IMR-90 (cell line): Measurements from ENCODE around the gene BCL2L15. TPM values are rescaled to one million over a fixed set of nuclear protein-coding genes. Genes with fewer than 3 reads are reported as not detected.

Experiments used
- ATAC-seq: fragments of 200-7000 bp; cut with Tn5 transposase; 2 replicates; pipeline ENCODE4 v1.9.1; 2020; ENCODE audit warnings: low read depth, mild to moderate bottlenecking, moderate library complexity
- BruUV-seq: library from RNA; stranded (reverse); fragments of 400-500 nt; replicated peaks from 2 replicates; lab custom pipeline; 2021; lab: Mats Ljungman, UMichigan
- CTCF ChIA-PET: fragments of 300-600 bp; formaldehyde crosslinking; extraction: SDS; loops from one replicate; lab custom pipeline; 2021; ENCODE audit warnings: antibody characterized with exemption; lab: Yijun Ruan, JAX
- POLR2A ChIA-PET: fragments of 300-600 bp; sonication (Branson Sonifier 250); formaldehyde crosslinking; loops from one replicate; lab custom pipeline; 2022; ENCODE audit warnings: antibody characterized with exemption; ENCODE audit not compliant: unreplicated experiment; lab: Charles Lee
- DNase-seq: peaks from one replicate; pipeline ENCODE4 v3.0.0; 2013
- H2AFZ ChIP-seq: replicated peaks from 2 replicates; pipeline ENCODE3; 2013; ENCODE audit warnings: low read length, mild to moderate bottlenecking; ENCODE audit not compliant: poor library complexity
- H2AK5ac ChIP-seq: 2 replicates; pipeline ENCODE4 v1.6.1; 2013; ENCODE audit warnings: low read depth, low read length, inconsistent platforms
- H2AK9ac ChIP-seq: replicated peaks from 2 replicates; pipeline ENCODE3; 2013; ENCODE audit warnings: mild to moderate bottlenecking, low read depth, low read length, moderate library complexity; ENCODE audit not compliant: poor library complexity
- H2BK120ac ChIP-seq: 2 replicates; pipeline ENCODE4 v1.6.1; 2013; ENCODE audit warnings: low read depth, low read length, inconsistent platforms
- H2BK15ac ChIP-seq: 3 replicates; pipeline ENCODE4 v1.6.1; 2013; ENCODE audit warnings: low read depth, low read length, inconsistent platforms
- H2BK20ac ChIP-seq: 2 replicates; pipeline ENCODE4 v1.6.1; 2013; ENCODE audit warnings: low read depth, mild to moderate bottlenecking, inconsistent platforms, low read length, moderate library complexity
- H2BK5ac ChIP-seq: 2 replicates; pipeline ENCODE4 v1.6.1; 2013; ENCODE audit warnings: mild to moderate bottlenecking, low read depth, low read length, inconsistent platforms; ENCODE audit not compliant: poor library complexity, severe bottlenecking
- H3K14ac ChIP-seq: replicated peaks from 2 replicates; pipeline ENCODE4 v1.6.1; 2013; ENCODE audit warnings: low read depth, low read length, inconsistent platforms
- H3K18ac ChIP-seq: 2 replicates; pipeline ENCODE4 v1.6.1; 2013; ENCODE audit warnings: low read depth, low read length, control low read depth
- H3K23ac ChIP-seq: 2 replicates; pipeline ENCODE4 v1.6.1; 2013; ENCODE audit warnings: low read depth, low read length, inconsistent platforms
- H3K27ac ChIP-seq: 2 replicates; pipeline ENCODE4 v1.5.1; 2013; ENCODE audit warnings: mild to moderate bottlenecking, control low read depth, low read length; ENCODE audit not compliant: insufficient read depth
- H3K27me3 ChIP-seq: 2 replicates; pipeline ENCODE4 v1.6.1; 2013; ENCODE audit warnings: low read length; ENCODE audit not compliant: control insufficient read depth, insufficient read depth
- H3K36me3 ChIP-seq: 2 replicates; pipeline ENCODE4 v1.6.1; 2013; ENCODE audit warnings: low read length, mixed read lengths; ENCODE audit not compliant: control insufficient read depth, insufficient read depth
- H3K4ac ChIP-seq: 2 replicates; pipeline ENCODE4 v1.6.1; 2013; ENCODE audit warnings: low read depth, low read length, inconsistent platforms
- H3K4me1 ChIP-seq: 2 replicates; pipeline ENCODE4 v1.6.1; 2013; ENCODE audit warnings: low read length, mixed read lengths; ENCODE audit not compliant: control insufficient read depth, insufficient read depth
- H3K4me2 ChIP-seq: 2 replicates; pipeline ENCODE4 v1.6.1; 2013; ENCODE audit warnings: low read depth, mild to moderate bottlenecking, control low read depth, low read length, moderate library complexity
- H3K4me3 ChIP-seq: 2 replicates; pipeline ENCODE4 v1.5.1; 2013; ENCODE audit warnings: low read depth, mild to moderate bottlenecking, control low read depth, low read length, moderate library complexity; ENCODE audit not compliant: insufficient read depth
- H3K56ac ChIP-seq: 2 replicates; pipeline ENCODE4 v1.6.1; 2013; ENCODE audit warnings: low read length, inconsistent platforms; ENCODE audit not compliant: insufficient read depth; ENCODE audit errors: extremely low read depth
- H3K79me1 ChIP-seq, 2 experiments: 2 replicates each; pipeline ENCODE4 v1.6.1; 2013; ENCODE audit warnings: low read length in 2 of 2, inconsistent platforms in 1 of 2, low read depth in 1 of 2
- H3K9ac ChIP-seq: 2 replicates; pipeline ENCODE4 v1.6.1; 2013; ENCODE audit warnings: low read depth, low read length, control low read depth
- H3K9me1 ChIP-seq: 2 replicates; pipeline ENCODE4 v1.6.1; 2013; ENCODE audit warnings: low read length, inconsistent platforms; ENCODE audit not compliant: insufficient read depth
- H3K9me3 ChIP-seq: 2 replicates; pipeline ENCODE4 v1.6.1; 2013; ENCODE audit warnings: low read length; ENCODE audit not compliant: control insufficient read depth, insufficient read depth
- H4K20me1 ChIP-seq: 2 replicates; pipeline ENCODE4 v1.6.1; 2013; ENCODE audit warnings: low read length, inconsistent platforms; ENCODE audit not compliant: insufficient read depth
- H4K5ac ChIP-seq: 2 replicates; pipeline ENCODE4 v1.6.1; 2013; ENCODE audit warnings: mild to moderate bottlenecking, low read depth, low read length, control low read depth
- H4K8ac ChIP-seq, 2 experiments: 2 replicates each; pipeline ENCODE4 v1.6.1; 2013; ENCODE audit warnings: low read depth in 2 of 2, low read length in 2 of 2, control low read depth in 1 of 2, inconsistent platforms in 1 of 2
- H4K91ac ChIP-seq: 2 replicates; pipeline ENCODE4 v1.6.1; 2013; ENCODE audit warnings: low read depth, low read length, inconsistent platforms; ENCODE audit not compliant: insufficient read depth
- BHLHE40 ChIP-seq: fragments of 150-350 bp; IDR thresholded peaks from 2 replicates; pipeline ENCODE4 v1.6.1; 2016; ENCODE audit warnings: mild to moderate bottlenecking, low read depth, low read length
- CHD1 ChIP-seq: IDR thresholded peaks from 2 replicates; pipeline ENCODE4 v1.6.1; 2012; ENCODE audit warnings: low read depth, low read length, improper control_type of control experiment
- MAZ ChIP-seq: IDR thresholded peaks from 2 replicates; pipeline ENCODE4 v1.6.1; 2012; ENCODE audit warnings: low read depth, mild to moderate bottlenecking, low read length, improper control_type of control experiment, moderate library complexity, borderline replicate concordance
- MXI1 ChIP-seq: IDR thresholded peaks from 2 replicates; pipeline ENCODE4 v1.6.1; 2012; ENCODE audit warnings: low read depth, mild to moderate bottlenecking, low read length, moderate library complexity, borderline replicate concordance
- NFE2L2 ChIP-seq: fragments of 150-350 bp; IDR thresholded peaks from 2 replicates; pipeline ENCODE4 v1.6.1; 2016; ENCODE audit warnings: low read depth, mild to moderate bottlenecking, low read length
- RAD21 ChIP-seq: IDR thresholded peaks from 2 replicates; pipeline ENCODE4 v1.6.1; 2012; ENCODE audit warnings: low read length, improper control_type of control experiment
- RCOR1 ChIP-seq: IDR thresholded peaks from 2 replicates; pipeline ENCODE4 v1.6.1; 2012; ENCODE audit warnings: mild to moderate bottlenecking, low read length, improper control_type of control experiment; ENCODE audit not compliant: insufficient replicate concordance
- SMC3 ChIP-seq: fragments of 150-350 bp; IDR thresholded peaks from 2 replicates; pipeline ENCODE4 v1.6.1; 2016; ENCODE audit warnings: low read depth, mild to moderate bottlenecking, antibody characterized with exemption, low read length, moderate library complexity
- USF2 ChIP-seq: fragments of 150-350 bp; IDR thresholded peaks from 2 replicates; pipeline ENCODE4 v1.6.1; 2017; ENCODE audit warnings: mild to moderate bottlenecking, antibody characterized with exemption, low read length, low read depth
- WGBS, 2 experiments: methylation state at CpG; one replicate each; pipeline versions ENCODE4 v1.1.5 to v1.1.7; 2013; ENCODE audit warnings: missing lambda C conversion rate in 2 of 2; ENCODE audit not compliant: insufficient read length in 1 of 2; ENCODE audit errors: extremely low coverage in 2 of 2; 5-methylcytosine and 5-hydroxymethylcytosine counted together
- dilution Hi-C: fragments of 300-500 bp; cut with HindIII; formaldehyde crosslinking; loops from one replicate; pipeline ENCODE4 v1.14.3; 2018; ENCODE audit warnings: low sequenced_read_pairs; ENCODE audit not compliant: unreplicated experiment
- in situ Hi-C: fragments of 300-500 bp; cut with MboI; formaldehyde crosslinking; loops from 3 replicates; pipeline ENCODE4 v1.14.3; 2019; ENCODE audit warnings: low sequenced_read_pairs, inconsistent platforms, mixed read lengths
- intact Hi-C: fragments of 100-400 bp; cut with micrococcal nuclease; formaldehyde crosslinking; loops from 2 replicates; pipeline ENCODE4 v1.10.0; 2022
- polyA plus RNA-seq, 3 experiments: library from polyadenylated mRNA; depleted of rRNA; stranded (reverse); fragments of >200 nt; gene quantifications; 2 replicates each; pipeline ENCODE4 v1.2.3, GENCODE V29; 2012; ENCODE audit warnings: low replicate concordance in 1 of 3
- total RNA-seq: library from RNA; depleted of rRNA; stranded (reverse); fragments of >200 nt; gene quantifications from 2 replicates; pipeline ENCODE4 v1.2.3, GENCODE V29; 2012

The BCL2L15 gene
- total and polyA plus RNA-seq, 2 of the 4 experiments (the other 2 are of a cell fraction): under 0.01 to 0.15 TPM

- Histone ChIP-seq H2AK9ac (peak overlapping the region; percentile 56), H2BK15ac (no peak overlapping the region), H3K4me3 (peak overlapping the region; percentile 58), H4K20me1 (no peaks in the 10 kb centered on the region), H3K79me1 (peaks cover 28 to 48% of the 10 kb centered on the region in 2 experiments), H3K4me1 (no peaks in the 10 kb centered on the region), H3K9ac (peak overlapping the region; percentile 86), H3K23ac (peak overlapping the region; percentile 87; the same call in 1 of the 2 replicates), H3K4me2 (peak overlapping the region; percentile 88), H2AFZ (peak overlapping the region; percentile 91), H3K18ac (no peak overlapping the region), H3K27ac (peak overlapping the region; percentile 83), H3K9me3 (no peaks in the 10 kb centered on the region), H4K91ac (peak overlapping the region; percentile 19), H2BK20ac (no peak overlapping the region), H2BK5ac (peak overlapping the region; percentile 63), H3K36me3 (peaks cover 8% of the 10 kb centered on the region), H4K8ac (peak overlapping the region; percentile 68 to 81), H2BK120ac (peak overlapping the region; percentile 43; the same call in 1 of the 2 replicates), H3K56ac (peak overlapping the region; percentile 85; the same call in 1 of the 2 replicates), H3K27me3 (no peaks in the 10 kb centered on the region), H4K5ac (no peak overlapping the region), H3K4ac (peak overlapping the region; percentile 71), H3K9me1 (peaks cover 1% of the 10 kb centered on the region), H2AK5ac (peak overlapping the region; percentile 53; the same call in 1 of the 2 replicates), H3K14ac (peak overlapping the region; percentile 75)
- no CpG with 5 or more reads among the region's 7 CpGs for WGBS, 2 experiments
- intact Hi-C loops (loop anchor here (1.0 to 10.0 kb wide), 3 partner anchors 91 to 509 kb away; partner anchors contain the start of genes MAGI3, PHTF1 and RSBN1), in situ Hi-C loops (loop anchor here (5.0 to 25.0 kb wide), 2 partner anchors 66 to 766 kb away; no protein-coding TSS in a partner anchor), dilution Hi-C loops (no loop called here)
- DNase-seq (no peak), ATAC-seq (no peak)
- POLR2A ChIA-PET: interaction anchor here (0.6 to 2.3 kb wide), 3 partner anchors 9 to 161 kb away, joined by 4 to 9 read pairs (median 6); partner anchors contain the start of gene HIPK1
- TF ChIP-seq SMC3 (no peak), CHD1 (no peak), RCOR1 (no peak), NFE2L2 (no peak), MXI1 (no peak), USF2 (no peak), RAD21 (no peak), MAZ (no peak), BHLHE40 (no peak)
- BruUV-seq: no TSS peak
- CTCF ChIA-PET: no interaction called here
Observed at GRCh38 chr1:113903501-113904292, 16.3 kb upstream of the BCL2L15 start.
